IPS DF 19.7 (cell line): Measurements from ENCODE around the gene CCDC97.

Experiments
- DNase-seq: peaks from one replicate; pipeline ENCODE4 v3.0.0-alpha.2; 2013; ENCODE audit warnings: low read depth, low spot score

The CCDC97 gene

DNA sequence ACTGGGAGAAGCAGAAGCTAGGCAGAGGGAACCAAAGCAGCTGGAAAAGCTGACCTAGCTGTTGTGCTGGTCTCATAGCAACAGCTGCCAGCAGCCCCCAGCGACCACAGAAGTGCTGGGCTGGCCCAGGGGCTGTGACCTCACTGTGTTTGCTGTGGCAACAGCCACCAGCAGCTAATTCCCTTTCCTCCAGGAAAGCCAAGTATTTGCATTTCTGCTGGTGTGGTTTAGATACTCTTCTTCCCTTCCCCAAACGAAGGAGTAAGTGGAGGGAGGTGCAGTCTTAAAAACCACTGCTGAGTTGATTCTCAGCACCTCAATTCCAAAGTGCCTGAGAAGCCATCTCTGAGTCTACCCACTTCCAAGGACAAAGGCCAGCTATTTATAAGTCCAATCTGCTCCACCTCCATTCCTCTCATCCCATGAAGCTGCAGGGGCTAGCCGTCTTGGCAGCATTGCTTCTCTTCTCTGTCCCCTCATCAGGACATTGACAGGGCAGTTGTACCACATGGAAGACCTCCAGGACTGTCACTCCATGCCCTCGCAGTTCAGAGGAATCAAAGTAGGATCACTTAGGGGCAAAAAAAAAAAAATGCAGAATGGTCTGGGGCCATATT, 11.5 kb upstream of the CCDC97 start:
- DNase-seq = no peak

DNA sequence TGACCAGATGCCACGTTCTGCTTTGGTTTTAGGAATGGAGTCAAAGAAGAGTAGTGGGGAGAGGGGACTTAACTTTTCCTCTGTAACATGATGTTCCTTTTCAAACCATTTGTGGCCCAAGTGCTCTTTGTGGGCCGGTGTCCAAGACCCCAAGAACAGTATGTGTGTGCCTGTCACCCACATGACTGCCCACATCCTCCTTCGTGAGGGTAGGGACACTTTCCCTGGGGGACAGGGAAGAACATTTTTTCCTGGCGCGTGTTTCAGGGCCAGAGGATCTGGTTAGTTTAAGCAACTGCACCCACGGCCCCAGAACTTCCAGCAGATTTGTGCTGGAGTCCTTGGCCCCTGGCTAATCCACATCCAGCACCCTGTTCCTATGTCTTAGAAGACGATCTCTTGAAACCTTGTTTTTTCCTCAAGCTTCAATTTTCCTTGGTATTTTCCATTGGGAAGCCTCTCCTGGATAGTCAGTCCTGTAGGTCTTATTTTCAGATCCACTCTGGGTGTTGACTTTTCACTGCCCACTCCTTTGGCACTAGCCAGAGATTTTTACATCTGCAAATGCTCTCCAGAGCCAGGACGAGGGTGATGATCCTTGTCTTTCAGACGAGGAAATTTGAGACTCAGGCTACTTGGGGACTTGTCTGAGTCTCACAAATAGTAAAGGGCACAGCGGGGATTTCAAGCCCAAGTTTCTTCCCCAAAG, 10.8 kb upstream of the CCDC97 start:
- DNase-seq = no peak

DNA sequence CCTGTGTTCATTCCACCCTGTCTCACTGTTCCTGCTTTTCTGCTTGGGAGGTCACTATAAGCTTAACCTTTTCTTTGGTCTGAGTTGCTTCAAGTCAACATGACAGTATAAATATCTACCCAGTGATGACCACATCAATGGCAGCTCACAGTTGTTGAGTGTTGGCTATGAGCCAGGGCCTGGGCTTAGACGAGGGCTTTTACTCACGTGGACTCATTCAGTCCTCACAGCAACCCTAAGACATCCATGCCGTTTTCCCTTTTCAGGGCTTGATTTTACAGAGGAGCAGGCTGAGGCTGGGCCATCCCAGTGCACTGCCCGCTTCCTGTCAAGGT, 10.2 kb upstream of the CCDC97 start:
- DNase-seq = no peak

DNA sequence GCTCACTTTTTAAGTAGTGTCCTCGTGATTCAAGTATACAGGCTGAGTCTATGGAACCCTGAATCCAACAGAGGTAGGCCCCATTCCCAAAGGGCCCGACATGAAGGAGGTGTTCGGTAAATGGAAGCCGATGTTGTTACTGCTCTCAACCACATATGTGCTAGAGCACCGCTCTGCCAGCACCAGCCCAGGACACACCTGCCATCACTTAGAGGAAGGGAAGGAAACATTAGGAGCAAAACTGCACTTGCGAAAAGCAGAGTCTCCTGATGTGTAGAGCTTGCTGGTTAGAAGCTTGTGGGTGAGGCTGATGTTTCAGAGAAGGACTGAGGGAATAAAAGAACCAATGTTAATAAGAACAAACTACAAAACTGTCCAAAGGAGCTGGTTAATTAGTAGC, 9.4 kb upstream of the CCDC97 start:
- DNase-seq = no peak

DNA sequence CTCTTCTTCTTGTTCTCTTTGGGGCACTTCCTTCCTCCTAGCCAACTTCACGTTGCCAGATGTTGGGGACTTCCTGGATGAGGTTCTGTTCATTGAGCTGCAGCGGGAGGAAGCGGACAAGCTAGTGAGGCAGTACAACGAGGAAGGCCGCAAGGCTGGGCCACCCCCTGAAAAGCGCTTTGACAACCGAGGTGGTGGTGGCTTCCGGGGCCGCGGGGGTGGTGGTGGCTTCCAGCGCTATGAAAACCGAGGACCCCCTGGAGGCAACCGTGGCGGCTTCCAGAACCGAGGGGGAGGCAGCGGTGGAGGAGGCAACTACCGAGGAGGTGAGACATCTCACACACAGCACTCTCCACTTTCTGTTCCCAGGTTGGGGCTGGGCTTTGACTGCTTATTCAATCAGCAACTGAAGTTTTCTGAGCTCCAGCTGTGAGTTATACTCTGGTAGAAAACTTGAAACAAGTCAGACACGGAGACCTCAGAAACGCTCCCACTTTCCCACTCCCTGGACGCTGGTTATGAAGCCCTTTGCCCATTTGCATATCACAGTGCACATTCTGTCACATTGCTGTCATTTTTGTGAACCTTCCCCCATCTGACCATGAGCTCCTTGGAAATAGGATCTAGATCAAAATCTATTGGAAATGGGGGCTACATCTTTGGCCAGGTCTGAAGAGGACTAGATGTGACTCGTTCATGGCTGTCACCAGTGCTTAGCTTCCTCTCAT, 7.2 kb upstream of the CCDC97 start:
- no peak for DNase-seq

DNA sequence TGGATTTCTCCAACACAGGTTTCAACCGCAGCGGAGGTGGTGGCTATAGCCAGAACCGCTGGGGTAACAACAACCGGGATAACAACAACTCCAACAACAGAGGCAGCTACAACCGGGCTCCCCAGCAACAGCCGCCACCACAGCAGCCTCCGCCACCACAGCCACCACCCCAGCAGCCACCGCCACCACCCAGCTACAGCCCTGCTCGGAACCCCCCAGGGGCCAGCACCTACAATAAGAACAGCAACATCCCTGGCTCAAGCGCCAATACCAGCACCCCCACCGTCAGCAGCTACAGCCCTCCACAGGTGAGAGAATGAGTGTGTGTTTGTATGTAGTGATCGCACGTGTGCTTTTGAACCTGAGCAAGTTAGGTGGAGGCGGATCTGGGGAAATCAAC, 6.0 kb upstream of the CCDC97 start:
- DNase-seq = no peak

DNA sequence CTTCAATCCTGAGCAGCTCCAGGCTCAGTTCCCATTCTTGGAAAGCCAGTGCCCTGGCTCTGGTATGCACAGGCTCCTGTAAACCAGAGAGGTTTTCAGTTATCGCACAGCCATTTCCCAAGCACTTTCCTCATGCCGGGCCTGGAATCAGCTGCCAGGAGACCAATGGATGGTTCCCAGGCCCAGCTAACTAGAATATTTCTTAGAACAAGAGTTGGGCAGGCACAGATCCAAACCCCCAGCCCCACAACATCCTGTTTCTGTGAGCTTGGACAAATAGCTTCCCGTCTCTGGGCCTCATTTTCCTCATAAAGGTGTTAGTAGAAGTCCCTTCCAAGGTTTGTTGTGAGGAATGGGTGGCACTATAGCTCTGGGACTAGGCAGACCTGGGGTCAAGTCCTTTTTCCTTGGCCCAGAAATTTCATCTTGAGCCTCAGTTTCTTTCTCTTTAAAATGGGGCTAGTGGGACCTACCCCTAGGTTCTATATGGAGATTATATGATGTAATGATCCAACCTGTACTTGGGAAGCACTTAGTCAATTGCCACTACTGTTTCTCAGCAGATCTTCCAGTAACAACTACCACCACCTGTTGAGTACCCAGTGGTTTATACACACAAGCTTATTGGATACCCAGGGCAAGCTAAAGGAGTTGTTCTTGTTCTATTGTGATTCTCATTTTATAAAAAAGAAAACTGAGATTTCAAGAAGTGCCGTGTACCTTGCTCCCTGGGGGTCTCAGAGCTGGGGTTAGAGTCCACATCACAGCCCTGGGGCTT, 5.1 kb upstream of the CCDC97 start:
- no peak for DNase-seq

DNA sequence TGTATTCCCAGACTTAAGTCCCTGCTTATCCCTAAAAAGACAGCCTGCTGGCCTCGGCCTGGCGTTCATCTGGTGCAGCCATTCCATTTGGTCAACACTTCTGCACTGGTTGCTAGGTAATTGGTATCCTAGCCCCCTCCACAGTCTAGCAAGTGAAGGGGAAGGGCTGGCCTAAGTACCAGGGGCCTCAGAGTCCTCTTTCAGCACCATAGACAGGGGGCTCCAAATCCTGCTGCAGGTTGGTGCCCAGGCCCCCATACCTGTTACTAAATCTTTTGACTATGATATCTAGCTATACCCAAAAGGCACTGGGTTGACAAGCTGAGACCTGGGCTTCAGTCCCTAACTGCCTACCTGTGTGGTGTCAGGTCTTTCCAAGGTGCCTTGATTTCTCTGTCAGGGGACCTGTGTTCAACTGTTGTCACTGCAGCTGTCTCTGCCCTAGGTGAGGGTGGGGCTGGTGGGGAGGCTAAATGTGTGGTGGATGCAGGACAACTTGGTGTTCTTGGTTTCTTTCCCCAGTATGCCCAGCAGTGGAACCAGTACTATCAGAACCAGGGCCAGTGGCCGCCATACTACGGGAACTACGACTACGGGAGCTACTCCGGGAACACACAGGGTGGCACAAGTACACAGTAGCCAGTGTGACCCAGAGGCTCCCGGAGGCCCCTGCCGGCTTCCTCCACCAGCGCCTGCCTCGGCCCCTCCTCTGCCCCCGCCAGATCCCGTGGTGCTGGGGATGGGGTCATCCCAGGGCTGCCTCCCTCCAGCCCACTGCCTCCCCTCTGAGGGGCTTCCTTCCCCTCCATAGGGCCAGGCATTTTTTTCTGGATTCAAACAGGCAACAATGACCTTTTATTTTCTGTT, 3.8 kb upstream of the CCDC97 start:
- no peak for DNase-seq

DNA sequence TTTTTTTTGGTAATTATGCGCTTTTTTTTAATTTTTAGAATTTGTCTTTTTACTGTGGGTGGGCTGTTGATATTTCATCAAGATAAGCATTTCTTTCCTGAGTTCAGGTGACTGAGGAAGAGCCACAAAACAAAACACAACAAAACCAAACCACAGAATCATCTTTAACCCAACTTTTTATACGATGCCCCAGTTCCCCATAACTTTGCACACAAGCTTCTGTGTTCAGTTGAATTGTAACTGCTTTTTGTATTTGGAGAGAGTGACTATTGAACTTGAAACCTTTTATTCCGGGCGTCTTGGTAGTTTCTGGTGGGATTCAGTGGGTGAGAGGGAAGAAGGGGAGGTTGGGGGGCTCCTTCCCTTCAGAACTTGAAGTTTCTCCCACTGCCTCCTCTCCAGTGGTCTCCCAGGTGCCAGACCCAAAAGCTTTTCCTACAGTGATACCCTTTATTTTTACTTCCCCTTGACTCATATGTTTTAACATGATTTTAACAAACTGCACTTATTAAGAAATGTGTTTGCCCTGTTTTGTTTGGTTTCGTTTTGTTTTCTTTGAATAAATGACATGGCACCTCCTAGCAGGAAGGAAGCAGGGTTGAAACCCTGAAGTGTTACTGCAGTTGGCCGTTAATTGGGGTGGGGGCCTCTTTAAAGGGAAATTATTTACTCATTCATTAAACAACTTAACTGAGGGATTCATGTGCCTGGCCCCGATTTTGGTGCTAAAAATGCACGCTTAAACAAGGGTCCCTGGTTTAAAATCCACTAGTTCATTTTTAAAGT, 2.7 kb upstream of the CCDC97 start:
- no peak for DNase-seq

DNA sequence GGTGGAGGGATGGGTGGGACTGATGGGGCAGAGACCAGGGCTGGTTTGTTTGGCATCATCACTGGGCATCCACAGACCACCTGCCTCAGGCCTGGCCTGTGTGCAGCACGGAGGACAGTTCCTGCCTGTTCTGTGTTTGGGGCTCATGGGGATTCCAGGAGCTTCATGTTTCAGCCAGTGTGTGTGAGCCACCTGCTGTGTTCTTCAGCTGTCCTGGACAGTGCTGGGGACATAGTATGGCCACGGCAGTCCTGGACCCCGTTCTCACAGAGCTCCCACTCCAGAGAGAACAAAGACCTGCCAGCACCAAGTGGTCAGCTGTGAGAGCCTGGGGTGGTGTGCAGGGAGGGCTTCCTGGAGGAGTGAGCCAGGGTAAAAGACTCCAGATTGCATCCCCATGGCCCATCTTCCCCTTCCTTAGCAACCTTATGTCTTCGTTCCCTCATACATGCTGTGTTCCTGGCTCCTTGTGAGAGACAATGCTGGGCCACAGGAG, 2.0 kb upstream of the CCDC97 start:
- no peak for DNase-seq

DNA sequence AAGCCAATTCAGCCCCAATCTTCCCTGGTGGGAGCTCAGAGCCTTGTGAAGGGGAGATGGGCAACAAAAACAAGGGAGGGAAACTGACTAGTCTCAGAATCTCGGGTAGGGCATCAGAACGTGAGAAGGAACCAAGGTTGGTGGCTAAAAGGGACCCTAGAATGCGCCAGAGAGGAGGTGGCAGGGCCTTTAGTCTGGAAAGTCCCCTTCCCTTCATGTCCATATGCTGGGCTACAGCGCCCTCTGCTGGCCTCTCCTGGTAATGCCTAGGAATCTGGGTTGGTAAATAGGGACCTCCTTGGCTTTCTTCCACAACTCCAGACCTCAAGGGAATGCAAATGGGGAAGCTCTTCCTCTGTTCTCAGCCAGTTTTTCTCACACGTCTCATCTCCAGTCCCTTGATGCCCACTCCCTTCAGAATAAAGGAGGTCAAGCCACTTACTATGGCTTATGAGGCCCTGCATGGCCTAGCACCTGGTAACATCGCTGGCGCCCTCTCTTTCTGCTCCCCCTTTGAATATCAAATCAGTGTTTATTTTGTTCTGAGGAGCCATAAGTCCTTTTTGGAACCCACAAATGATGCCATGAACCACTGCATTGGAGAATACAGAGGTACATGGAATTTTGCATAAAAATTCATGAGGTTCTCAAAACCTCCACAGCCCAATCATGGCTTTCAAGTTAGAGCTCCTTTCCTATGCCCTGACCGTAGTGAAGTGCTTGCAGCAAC, 1.4 kb upstream of the CCDC97 start:
- DNase-seq = no peak

DNA sequence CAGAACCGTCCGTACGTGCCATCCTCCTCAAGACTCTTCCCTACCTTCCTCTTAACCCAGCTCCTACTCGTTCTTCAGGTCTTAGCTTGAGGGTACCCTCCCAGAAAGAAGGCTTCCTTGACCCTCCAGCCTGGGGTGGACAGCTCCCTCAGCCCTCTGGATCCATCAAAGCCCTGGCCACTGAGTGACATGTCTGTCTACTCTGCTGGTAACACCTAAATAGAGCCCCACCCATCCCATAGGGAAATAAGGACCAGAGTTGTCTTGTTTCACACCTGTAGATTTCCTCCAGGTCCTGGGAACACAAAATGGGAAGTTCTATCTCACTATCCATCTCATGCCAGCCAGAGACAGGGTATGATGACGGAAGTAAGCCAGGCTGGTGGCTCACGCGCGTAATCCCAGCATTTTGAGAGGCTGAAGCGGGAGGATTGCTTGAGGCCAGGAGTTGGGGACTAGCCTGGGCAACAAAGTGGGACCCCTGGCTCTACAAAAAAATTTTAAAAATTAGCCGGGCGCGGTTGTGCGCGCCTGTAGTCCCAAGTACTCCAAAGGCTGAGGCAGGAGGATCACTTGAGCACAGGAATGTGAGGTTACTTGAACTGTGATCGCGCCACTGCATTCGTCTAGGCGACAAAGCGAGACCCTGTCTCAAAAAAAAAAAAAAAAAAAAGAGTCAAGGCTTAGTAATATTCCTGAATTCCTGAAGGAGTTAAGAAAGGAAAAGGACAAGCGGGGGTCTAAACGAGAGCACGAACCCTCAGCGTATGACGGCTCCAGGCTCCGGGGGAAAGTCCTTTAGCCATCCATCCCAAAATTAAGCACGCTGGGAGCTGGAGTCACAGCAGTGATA, 566 bp upstream of the CCDC97 start:
- no peak for DNase-seq

DNA sequence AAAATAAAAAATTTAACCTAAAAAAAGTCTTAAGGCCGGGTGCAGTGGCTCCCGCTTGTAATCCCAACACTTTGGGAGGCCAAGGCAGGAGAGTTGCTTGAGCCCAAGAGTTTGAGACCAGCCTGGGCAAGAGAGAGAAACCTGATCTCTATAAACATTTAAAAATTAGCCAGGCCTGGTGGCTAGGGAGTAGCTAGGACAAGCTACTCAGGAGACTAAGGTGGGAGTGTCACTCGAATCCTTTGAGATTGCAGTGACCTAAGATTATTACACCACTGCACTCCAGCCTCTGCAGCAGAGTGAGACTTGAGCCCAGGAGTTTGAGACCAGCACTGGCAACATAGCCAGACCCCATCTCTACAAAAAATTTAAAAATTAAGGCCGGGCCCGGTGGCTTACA, 1.1 kb downstream of the CCDC97 start:
- no peak for DNase-seq

DNA sequence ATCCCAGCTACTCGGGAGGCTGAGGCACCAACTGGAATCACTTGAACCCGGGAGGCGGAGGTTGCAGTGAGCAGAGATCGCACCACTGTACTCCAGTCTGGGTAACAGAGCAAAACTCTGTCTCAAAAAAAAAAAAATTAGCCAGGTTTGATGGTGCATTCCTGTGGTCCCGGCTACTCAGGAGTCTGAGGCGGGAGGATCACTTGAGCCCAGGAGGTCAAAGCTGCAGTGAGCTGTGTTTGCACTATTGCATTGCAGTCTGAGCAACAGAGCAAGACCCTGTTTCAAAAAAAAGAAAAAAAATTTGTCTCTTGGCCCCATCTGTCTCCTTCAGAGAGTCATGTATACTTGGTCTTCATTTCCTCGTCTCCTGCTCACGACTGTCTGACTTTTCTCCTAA, 1.6 kb downstream of the CCDC97 start:
- DNase-seq = no peak

DNA sequence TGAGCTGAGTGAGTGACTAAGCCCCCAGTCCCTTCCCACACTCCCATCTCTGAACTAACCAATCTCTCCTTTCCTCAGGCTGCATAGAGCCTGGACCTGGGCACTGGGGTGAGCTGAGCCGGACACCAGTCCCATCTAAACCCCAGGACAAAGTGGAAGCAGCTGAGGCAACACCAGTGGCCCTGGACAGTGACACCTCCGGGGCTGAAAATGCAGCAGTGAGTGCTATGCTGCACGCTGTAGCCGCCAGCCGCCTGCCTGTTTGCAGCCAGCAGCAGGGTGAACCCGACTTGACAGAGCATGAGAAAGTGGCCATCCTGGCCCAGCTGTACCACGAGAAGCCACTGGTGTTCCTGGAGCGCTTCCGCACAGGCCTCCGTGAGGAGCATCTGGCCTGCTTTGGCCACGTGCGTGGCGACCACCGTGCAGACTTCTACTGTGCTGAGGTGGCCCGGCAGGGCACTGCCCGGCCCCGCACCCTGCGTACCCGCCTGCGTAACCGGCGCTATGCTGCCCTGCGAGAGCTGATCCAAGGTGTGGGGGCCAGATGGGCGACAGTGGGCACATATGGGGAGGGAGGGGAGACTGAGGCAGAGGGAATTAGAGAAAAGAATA, 6.4 kb downstream of the CCDC97 start:
- DNase-seq = no peak

DNA sequence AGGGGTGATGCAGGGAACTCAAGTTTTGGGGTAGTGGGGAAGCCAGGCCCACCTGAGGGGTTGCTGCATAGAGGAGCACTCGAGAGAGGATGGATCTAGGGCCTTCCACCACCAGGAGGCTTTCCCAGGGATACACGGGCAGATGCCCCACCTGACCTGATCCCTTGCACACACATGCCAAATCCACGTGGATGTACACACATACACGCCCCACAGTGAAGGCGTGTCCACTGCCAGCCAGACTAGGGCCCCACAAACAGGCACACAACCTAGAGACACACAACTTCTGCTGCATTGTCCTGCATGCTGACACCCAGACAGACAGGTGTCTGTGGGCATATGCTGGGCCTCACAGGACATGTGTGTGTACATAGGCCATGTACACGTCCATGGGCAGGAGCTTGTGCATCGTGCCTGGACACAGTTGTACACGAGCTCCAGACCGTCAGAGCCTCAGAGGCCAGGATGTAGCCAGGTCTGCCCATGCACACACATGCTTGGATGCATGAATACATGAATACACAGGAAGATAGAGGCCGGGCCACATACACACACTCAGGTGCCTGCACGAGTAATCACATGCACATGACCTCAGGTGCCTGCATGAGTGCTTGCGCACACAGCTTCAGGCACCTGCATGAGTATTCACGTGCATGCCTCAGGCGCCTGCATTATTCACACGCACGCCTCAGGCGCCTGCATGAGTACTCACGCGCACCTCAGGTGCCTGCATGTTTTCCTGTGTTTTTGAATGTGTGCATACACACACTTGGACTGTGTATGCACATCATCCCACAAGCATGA, 8.9 kb downstream of the CCDC97 start:
- no peak for DNase-seq

DNA sequence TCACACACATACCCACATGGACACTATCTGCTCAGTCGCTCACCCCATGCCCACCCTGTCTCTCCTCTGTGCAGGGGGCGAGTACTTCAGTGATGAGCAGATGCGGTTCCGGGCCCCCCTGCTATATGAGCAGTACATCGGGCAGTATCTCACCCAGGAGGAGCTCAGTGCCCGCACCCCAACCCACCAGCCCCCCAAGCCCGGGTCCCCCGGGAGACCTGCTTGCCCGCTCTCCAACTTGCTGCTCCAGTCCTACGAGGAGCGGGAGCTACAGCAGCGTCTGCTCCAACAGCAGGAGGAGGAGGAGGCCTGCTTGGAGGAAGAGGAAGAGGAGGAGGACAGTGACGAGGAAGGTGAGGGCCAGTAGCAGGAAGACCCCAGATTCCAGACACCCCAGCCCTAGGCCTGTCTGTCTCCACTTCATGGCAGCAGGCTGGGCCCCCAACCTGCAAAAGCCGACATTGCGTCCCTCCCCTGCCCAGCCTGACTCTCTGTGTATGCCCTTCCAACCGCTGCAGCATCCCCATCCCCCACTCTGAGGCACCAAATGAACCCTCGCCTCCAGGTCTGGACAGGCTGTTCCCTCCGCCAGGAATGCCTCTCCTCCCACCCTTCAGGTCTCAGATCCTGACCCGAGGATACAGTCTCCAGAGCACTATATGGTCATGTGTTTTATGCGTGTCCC, 9.7 kb downstream of the CCDC97 start:
- no peak for DNase-seq
